Medulla oblongata (tissue), 1 donor: Measurements from ENCODE around the gene GINS2.

Source experiments
- DNase-seq: peaks from one replicate; pipeline ENCODE4 v3.0.0-alpha.2; 2015; ENCODE audit errors: extremely low spot score

Gene GINS2

DNA sequence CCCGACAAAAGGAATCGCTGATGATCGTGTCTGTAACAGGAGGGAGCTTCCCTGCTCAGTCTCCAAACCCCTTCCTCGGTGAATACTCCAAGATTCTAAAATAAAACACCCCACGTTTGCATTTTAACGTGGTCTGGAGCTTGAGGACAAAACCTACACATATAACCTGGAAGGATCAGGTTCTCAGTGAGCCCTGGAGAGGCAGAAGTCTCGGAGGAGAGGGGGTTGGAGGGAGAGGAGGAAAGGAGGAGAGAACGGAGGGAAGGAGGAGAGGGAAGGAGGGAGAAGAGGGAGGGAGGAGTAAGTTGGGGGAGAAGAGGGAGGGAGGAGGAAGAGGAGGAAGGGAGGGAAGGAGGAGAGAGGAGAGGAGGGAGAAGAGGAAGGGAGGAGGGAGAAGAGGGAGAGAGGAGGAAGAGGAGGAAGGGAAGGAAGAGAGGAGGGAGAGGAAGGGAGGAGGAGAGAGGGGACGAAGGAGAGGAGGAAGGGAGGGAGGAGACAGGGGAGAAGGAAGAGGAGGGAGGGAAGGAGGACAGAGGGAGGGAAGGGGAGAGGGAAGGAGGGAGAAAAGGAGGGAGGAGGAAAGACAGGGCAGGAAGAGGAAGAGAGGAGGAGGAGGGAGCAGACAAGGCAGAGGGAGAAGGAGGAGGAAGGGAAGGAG is 27.4 kb upstream of the GINS2 start:
- no peak for DNase-seq

DNA sequence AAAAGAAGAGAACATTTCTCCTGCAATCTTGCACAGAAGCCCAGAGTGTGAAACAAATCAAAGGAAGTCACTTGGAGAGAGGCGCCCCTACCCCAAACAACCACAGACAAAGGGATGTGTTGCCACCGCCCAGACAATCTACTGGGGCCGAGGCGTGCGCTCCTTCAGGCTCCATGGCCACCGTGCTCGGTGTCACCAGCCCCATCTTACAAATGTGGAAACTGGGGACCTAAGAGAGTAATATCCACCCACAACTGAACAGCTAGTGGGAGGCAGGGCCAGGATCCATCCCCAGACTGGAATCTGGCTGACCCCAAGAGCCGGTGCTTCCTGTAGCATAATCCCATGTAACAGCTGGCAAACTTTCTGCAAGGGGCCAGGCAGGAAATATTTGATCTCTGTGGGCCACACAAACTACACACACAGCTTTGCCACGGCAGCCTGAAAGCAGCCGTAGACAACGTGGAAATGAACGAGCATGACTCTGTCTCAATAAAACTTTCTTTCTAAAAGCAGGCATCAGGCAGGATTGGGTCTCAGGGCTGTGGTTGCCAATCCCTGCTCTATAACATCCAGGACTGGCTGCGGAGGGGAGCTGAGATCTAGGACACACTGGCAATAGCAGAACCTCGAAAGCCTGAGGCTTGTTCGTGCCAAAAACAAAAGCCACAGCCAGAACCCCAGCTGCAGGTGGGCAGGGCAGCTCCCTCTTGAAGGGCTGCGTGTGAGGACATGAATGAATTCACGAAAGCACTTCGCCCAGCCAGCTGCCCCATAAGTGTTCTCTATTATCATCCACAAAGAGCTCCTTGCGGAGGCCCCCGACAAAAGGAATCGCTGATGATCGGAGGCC is 26.6 kb upstream of the GINS2 start:
- no peak for DNase-seq

- DNase-seq = no peak
Measured at GRCh38 chr16:85712801-85713200, 24.0 kb upstream of the GINS2 start.

DNA sequence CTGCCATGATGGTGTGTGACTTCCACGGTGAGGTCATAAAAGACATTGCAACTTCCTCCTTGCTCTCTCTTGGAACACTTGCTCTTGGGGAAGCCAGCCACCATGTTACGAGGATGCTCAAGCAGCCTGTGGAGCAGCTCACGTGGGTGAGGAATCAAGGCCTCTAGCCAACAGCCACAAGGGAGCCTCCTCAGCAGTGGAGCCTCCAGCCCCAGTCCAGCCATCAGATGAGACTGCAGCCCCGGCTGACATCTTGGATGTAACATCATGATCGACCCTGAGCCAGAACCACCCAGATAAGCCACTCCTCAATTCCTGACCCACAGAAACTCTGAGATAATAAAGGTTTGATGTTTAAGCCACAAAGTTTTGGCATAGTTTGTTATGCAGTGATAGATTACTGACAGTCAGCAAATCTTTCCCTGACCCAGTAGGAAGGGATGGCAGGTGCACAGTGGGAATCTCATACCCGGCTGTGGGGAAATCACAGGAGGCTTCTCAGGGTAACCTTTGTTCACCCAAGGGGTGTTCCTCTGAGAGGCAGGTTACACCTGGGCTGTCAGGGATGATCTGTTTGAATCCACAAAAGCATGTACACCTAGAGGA is 23.3 kb upstream of the GINS2 start:
- no peak for DNase-seq

DNA sequence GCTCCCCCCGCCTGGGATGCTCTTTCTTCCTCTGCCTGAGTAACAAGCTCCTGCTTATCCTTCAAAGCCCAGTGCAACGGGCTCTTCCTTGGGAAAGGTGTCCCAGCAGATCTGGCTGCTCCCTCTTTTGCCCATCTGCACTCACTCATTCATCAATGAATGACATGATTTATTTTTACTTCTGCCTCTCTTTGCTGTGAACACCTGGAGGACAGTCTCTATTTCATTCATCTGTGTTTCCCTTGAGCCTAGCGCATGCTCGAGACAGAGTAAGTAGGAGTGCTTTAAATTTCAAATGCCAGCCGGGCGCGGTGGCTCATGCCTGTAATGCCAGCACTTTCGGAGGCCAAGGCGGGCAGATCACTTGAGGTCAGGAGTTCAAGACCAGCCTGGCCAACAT is 22.0 kb upstream of the GINS2 start:
- DNase-seq = no peak

DNA sequence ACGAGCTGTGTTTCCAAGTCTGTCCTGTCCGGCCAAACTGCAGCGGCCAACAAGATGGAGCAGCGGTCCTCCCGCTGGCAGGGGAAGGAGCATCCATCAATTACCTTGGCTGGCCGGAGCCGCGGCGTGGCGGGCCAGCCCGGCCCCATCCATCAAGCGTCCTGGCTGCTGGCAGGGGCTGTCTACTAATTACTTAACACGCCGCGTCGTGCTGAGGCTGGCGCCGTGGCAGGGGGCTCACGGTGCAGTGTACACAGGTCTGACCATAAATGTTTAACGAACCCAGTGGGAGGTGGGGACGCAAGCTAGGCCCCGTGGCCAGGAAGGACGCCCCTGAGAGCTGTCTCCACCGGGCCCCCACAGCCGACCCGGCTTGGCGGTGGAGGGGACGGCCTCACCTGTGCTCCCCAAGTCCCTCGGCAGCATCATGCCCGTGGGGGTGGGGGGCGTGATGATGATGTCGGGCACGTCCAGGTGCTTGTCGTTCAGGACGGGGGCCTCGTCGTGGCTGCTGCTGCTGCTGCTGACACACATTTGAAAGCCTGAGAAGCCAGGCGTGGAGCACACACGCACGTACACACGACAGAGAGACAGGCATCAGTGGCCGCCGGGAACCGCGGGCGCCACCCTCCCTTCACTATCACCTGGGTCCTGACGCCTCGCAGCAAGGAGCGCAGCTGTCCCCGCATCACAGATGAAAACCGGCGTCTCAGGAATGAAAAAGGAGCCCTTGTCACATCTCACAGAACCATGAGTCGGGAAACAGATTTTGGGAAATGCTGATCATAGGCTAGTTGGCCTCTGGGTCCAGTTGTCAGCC is 21.2 kb upstream of the GINS2 start:
- DNase-seq = no peak

- DNase-seq = no peak
Measured at GRCh38 chr16:85708338-85708737, 19.6 kb upstream of the GINS2 start.

GRCh38 chr16:85707528-85708095 is 18.9 kb upstream of the GINS2 start:
- DNase-seq = no peak

DNA sequence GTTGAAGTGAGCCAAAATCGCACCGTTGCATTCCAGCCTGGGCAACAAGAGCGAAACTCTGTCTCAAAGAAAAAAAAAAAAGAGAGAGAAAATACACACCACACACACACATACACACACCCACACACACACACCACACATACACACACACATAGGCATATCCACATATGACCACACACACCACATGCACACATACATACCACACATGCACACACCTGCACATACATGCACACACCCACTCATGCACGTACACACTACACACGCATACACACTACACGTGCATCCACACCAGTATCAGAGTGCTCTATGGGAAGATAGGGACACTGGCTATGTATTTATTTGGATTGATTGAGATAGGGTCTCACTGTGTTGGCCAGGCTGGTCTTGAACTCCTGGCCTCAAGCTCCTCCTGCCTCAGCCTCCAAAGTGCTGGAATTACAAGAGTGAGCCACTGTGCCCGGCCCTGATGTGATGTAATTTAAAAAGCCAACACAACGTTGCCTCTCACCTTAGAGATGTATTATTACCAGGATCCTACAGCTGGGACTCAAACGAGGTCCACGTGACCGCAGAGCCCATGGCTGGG is 17.8 kb upstream of the GINS2 start:
- DNase-seq = no peak

- DNase-seq = no peak
Measured at GRCh38 chr16:85704900-85705846, 16.4 kb upstream of the GINS2 start.

- DNase-seq = no peak
Measured at GRCh38 chr16:85704011-85704410, 15.3 kb upstream of the GINS2 start.

- peak; percentile 27 for DNase-seq
Measured at GRCh38 chr16:85699628-85700027, 10.9 kb upstream of the GINS2 start.

DNA sequence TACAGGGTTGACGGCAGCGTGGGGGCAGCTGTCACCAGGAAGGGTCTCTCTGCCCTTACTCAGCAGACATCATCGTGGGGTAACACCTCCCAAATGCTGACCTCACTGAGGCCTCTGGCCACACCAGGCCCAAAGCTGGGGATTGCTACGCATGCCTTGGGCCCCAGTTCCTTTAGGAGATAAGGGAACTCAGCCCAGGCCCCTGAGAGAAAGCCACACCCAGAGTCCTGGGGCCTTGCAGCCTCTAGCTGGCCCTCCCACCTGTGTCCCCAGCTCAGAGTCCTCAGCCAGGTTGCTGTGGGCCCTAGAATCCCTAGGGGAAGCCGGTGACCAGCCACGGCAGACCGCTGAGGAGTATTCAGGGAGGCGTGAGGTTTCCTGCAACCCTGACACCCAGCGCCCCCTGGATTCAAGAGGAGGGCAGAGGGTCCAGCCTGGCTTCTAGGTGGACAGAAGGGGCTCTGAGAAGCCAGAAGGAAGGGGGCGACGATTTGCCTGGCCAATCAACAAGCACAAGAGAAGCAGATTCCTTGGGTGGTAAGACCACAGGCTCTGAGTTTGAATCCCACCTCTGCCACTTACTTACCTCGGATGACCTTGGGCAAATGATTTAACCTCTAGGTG is 10.3 kb upstream of the GINS2 start:
- DNase-seq = no peak

DNA sequence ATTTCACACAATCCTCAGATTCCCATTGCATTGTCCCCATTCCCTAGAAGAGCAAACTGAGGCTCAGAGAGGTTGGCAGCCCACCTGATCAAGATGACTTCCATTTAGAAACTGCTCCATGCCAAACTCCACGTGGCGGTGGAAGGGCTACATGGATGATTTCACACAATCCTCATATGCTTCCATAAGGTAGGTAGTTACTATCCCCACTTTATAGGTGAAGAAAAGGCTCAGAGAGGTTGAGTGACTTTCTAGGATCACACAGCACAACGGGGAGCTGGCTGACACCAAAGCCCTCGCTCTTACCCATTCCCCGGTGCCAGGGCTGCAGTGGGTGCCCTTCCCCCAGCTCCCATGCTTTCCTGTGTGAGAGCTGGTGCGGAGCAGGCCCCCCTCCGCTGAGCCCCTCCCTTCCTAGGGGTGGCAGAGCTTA is 9.7 kb upstream of the GINS2 start:
- no peak for DNase-seq

- DNase-seq = no peak
Measured at GRCh38 chr16:85697431-85697830, 8.7 kb upstream of the GINS2 start.

GRCh38 chr16:85696781-85697180 is 8.0 kb upstream of the GINS2 start:
- DNase-seq = no peak

GRCh38 chr16:85695196-85696128 is 6.7 kb upstream of the GINS2 start:
- no peak for DNase-seq

- no peak for DNase-seq
Measured at GRCh38 chr16:85690469-85691064, 1.8 kb upstream of the GINS2 start.
